MG63 (cell line): ENCODE results near the gene TMPRSS6. TPM values are rescaled to one million over a fixed set of nuclear protein-coding genes. Genes with fewer than 3 reads are reported as not detected.

Source experiments
- DNase-seq: peaks from one replicate; pipeline ENCODE4 v3.0.0-alpha.2; 2020
- H3K27me3 ChIP-seq: fragments of 250-450 bp; sonication (Bioruptor Pico); 2 replicates; pipeline ENCODE4 v1.5.1; 2020; ENCODE audit warnings: mild to moderate bottlenecking, moderate library complexity
- H3K36me3 ChIP-seq: fragments of 250-450 bp; sonication (Bioruptor Pico); 2 replicates; pipeline ENCODE4 v1.5.1; 2020; ENCODE audit warnings: mild to moderate bottlenecking, moderate library complexity
- H3K4me3 ChIP-seq: fragments of 250-450 bp; sonication (Bioruptor Pico); 2 replicates; pipeline ENCODE4 v1.5.1; 2020; ENCODE audit warnings: mild to moderate bottlenecking, moderate library complexity
- H3K9me3 ChIP-seq: fragments of 250-450 bp; sonication (Bioruptor Pico); 2 replicates; pipeline ENCODE4 v1.5.1; 2020; ENCODE audit warnings: mild to moderate bottlenecking, moderate library complexity
- total RNA-seq: library from RNA; depleted of rRNA; stranded (reverse); fragments of >200 nt; shearing (Covaris generic); gene quantifications from 2 replicates; pipeline ENCODE4 v1.2.3, GENCODE V29; 2014; ENCODE audit warnings: low replicate concordance

Gene TMPRSS6
- total RNA-seq, 1 experiment from 2014 or later = not detected

DNA sequence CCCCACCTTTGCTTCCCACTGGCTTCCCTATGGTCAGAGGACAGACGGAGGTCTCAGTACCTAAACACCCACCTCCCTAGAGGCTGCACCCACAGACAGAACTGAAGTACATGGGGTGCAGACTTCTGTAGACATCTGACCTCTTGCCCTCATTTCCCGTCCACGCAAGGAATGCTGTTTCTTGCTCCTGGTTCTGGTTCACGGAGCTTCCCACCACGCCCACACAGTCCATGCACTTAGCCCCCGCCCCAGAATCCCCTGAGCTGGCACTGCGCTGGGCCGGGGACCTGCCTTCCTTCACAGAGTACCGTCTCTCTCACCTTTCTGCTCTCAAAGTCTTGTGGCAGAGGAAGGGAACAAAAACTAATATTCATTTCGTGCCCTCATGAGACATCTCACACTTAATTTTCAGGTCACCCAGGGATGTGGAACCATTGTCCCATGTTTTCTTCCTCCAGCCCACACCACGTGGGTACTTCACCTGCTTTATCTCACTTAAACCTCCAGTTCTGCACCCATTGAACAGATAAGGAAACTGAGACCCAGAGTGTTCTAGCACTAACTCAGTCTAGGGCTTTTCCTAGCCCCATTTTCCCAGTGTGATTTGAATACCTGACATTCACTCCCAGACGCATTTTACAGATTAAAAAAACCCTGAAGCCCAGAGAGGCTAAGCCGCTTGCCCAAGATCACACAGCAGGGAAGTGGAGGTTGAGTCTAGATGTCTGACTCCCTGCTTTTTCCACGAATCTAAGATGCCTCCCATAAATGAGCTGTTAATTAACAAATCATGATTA, 5.7 kb downstream of the TMPRSS6 start:
- no peaks in the 10 kb centered on the region for H3K36me3 ChIP-seq
- no peaks in the 10 kb centered on the region for H3K27me3 ChIP-seq
- no peak overlapping the region for H3K4me3 ChIP-seq
- H3K9me3 ChIP-seq = no peaks in the 10 kb centered on the region
- DNase-seq = no peak

DNA sequence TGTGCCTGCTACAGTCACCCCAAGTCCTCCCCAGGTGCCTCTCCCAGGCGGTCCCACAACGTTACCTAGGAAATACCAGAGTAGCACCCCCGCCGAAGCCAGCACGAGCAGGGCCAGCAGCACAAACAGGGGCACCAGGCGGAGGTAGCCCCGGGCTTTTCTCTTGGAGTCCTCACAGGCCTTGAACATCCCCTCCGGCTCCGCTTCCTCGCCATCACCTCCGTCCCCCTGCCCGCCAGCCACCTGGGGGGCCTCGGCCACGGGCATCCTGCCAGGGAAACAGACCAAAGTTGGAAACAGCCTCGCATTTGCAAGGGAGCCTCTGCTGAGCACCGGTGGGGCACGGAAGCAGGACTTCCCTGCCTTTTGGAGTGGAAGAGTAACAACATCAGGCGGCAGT, 6.4 kb downstream of the TMPRSS6 start:
- Histone ChIP-seq H3K36me3 (no peaks in the 10 kb centered on the region), H3K27me3 (no peaks in the 10 kb centered on the region)
- no peak for DNase-seq

DNA sequence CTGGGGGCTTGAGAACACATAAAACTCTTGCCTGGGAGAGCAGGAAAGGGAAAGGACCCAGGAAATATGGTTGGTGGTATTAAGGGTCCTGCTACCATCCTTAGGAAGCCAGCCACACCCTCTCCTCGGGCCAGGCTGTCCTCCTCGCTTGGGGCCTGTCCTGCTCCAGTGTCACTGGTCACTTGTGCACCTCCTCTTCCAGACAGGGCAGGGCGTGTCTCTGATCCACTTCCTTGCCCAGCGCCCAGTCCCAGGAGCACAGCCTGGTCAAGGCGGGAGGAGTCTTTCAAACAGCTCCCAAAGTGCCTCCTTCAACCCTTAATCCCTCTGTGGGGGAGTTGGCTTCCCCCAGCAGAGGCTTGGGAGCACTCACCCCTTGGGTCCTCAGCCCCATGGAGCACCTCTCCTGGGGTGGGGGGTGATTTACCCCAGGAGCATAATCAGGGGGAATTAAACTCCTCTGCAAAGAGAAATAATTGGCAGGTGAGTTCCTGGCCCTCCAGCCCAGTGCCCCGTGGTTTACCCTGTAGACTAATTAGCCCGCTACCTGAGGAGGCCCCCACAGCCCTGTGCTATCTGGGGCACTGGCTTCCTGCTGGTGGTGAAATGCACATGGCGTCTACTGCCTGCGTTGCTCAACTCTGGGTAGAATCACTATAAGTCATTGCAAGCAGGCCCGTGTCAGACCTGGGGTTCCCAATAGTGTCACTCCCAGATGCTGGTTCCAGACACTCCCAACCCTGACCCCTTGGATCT, 8.0 kb downstream of the TMPRSS6 start:
- no peaks in the 10 kb centered on the region for H3K27me3 ChIP-seq

More for the DNA sequence above, 6.4 kb downstream of the TMPRSS6 start:
- H3K4me3 ChIP-seq = no peak overlapping the region
- H3K9me3 ChIP-seq = no peaks in the 10 kb centered on the region

DNA sequence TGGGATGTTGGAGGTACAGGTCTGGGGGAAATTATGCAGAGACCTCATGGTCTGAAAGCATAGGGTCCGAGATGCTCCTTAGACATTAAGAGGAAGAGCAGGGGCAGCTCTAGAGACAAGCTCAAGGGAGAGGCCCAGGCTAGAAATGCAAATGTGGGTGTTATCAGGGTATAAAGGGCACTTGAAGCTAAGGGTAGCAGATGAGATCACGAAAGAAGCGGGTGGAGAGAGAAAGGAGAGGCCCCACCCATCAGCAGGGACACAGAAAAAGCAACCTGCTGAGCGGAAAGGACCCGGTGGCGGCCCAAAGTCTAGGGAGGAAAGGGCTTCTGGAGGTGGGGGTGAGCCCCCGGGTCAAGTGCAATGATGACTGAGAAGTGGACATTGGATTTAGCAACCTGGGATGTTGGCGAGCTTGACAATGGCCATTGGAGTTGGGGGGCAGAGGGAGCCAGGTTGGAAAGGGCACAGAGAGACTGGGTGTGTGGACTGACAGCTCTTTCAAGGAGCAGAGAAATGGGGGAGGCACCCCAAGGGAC, 8.9 kb downstream of the TMPRSS6 start:
- no peak overlapping the region for H3K4me3 ChIP-seq
- no peaks in the 10 kb centered on the region for H3K9me3 ChIP-seq
- no peak for DNase-seq
- no peaks in the 10 kb centered on the region for H3K27me3 ChIP-seq
- H3K36me3 ChIP-seq = no peaks in the 10 kb centered on the region

More for the DNA sequence above, 8.0 kb downstream of the TMPRSS6 start:
- Histone ChIP-seq H3K4me3 (no peak overlapping the region), H3K36me3 (no peaks in the 10 kb centered on the region), H3K9me3 (no peaks in the 10 kb centered on the region)
- DNase-seq = no peak

DNA sequence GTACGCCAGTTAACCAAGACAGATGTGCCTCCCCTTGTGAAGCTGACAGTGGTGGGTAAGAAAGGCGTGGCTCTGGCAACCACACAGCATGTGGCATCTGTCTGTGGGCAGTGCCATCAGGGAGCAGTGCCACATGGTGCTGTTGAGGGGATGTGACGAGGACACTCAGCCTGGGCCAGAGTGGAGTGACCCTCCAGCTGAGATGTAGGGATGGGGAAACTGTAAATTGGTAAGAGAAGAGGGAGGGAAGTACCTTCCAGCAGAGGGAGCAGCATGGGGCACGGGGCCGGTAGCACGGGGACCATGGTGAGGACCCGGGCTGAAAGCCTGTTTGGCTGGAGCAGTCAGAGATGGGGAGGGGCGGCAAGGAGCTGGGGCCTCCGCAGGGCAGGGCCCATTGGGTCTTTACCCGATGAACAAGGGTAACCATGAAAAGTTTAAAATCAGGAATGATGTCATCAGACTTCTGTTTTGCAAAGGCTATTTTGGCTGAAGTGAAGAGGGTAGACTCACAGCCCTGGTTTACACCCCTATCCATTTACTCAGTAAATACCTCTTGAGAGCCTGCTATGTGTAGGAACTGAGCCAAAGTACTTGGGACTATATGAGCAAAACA, 10.4 kb downstream of the TMPRSS6 start:
- no peaks in the 10 kb centered on the region for H3K9me3 ChIP-seq
- H3K4me3 ChIP-seq = no peak overlapping the region
- peaks cover 4% of the 10 kb centered on the region; the same call in 1 of the 2 replicates for H3K27me3 ChIP-seq
- no peak for DNase-seq
- H3K36me3 ChIP-seq = no peaks in the 10 kb centered on the region

DNA sequence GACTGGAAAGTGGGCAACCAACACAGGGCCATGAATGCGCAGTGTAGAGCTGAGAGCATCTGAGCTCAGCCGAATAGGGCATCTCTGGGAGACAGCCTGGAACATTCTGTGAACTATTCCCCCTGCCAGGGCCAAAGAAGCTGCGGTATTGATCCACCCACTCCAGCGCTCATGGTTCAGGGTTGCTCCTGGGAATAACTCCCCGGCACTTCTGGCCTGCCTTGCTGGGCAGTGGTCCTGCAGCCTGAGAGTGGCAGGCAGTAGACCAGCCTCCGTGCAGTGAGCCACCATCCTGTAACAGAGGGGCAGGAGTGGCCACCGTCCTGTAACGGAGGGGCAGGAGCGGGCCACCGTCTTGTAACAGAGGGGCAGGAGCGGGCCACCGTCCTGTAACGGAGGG, 12.2 kb downstream of the TMPRSS6 start:
- Histone ChIP-seq H3K4me3 (no peak overlapping the region), H3K27me3 (peaks cover 4% of the 10 kb centered on the region; the same call in 1 of the 2 replicates), H3K9me3 (no peaks in the 10 kb centered on the region), H3K36me3 (no peaks in the 10 kb centered on the region)
- no peak for DNase-seq

DNA sequence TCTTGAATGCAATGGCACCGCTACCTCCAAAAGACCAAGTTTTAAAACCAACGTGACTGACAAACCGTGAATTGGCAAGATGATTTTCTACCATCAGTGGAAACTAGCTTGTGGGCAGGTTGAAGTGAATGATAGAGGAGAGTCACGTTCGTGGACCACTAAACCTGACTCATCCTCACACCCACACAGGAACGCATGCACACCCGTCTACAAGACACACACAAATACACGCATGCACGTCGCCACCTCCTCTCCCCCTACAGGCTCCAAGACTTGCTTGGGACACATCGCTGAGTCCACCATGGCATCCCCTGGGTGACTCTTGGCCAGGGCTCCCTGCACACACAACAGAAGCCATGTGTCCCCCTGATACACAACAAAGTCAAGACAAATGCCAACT, 14.4 kb downstream of the TMPRSS6 start:
- H3K9me3 ChIP-seq = no peaks in the 10 kb centered on the region
- peaks cover 4% of the 10 kb centered on the region; the same call in 1 of the 2 replicates for H3K27me3 ChIP-seq
- H3K4me3 ChIP-seq = no peak overlapping the region
- DNase-seq = no peak
- no peaks in the 10 kb centered on the region for H3K36me3 ChIP-seq

DNA sequence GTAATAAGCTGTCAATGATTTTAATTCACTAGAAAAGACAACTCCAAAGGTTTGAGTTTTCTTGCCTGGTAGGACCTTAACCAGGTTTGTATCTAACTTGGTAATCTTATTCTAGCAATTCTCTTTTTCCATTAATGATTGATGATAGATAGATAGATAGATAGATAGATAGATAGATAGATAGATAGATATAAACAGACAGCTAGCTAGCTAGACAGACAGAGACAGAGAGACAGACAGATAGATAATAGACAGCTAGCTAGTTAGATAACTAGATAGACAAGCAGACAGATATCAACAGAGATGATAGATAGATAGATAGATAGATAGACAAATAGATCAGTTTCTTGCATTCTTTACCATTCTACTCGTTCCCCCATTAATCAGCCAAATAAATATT, 15.3 kb downstream of the TMPRSS6 start:
- H3K36me3 ChIP-seq = no peaks in the 10 kb centered on the region
- no peak for DNase-seq
- no peaks in the 10 kb centered on the region for H3K9me3 ChIP-seq
- H3K4me3 ChIP-seq = no peak overlapping the region
- H3K27me3 ChIP-seq = peaks cover 4% of the 10 kb centered on the region; the same call in 1 of the 2 replicates

DNA sequence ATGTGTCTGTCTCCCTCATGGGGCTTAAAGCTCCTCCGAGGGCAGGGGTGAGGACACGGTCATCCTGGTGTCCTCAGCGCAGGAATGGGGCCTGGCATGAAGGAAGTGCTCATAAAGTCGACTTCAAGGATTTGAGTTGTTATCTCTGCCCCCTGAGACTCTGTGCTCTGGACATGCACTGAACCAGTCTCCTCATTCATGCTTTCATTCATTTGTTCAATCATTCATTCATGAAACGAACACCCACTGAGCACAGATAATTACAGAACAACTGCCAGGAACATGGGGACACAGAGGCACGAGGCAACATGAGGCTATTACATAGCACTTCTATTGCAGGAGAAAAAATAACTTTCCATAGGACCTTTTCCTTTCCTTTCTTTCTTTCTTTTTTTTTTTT, 16.5 kb downstream of the TMPRSS6 start:
- DNase-seq = no peak
- no peaks in the 10 kb centered on the region for H3K36me3 ChIP-seq
- no peak overlapping the region for H3K4me3 ChIP-seq
- H3K9me3 ChIP-seq = no peaks in the 10 kb centered on the region
- H3K27me3 ChIP-seq = peaks cover 4% of the 10 kb centered on the region; the same call in 1 of the 2 replicates

DNA sequence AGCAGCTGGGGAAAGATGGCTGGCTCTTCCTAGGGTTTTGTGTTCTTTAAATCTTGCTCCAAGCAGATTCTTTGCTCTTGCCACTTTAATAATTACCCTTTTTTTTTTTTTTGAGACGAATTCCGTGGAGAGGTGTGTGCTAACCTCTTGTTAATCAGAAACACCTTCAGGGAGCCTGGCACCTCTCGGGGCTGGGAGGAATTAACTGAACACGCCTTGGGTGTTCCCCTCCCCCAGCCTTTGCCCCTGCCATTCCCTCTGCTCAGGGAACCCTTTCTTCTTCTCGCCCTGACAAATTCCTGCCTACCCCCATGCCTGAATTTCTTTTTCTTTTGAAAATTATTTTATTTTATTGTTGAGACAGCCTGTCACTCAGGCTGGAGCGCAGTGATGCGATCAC, 17.5 kb downstream of the TMPRSS6 start:
- Histone ChIP-seq H3K27me3 (peaks cover 4% of the 10 kb centered on the region; the same call in 1 of the 2 replicates), H3K9me3 (no peaks in the 10 kb centered on the region), H3K36me3 (no peaks in the 10 kb centered on the region), H3K4me3 (no peak overlapping the region)
- DNase-seq = no peak

DNA sequence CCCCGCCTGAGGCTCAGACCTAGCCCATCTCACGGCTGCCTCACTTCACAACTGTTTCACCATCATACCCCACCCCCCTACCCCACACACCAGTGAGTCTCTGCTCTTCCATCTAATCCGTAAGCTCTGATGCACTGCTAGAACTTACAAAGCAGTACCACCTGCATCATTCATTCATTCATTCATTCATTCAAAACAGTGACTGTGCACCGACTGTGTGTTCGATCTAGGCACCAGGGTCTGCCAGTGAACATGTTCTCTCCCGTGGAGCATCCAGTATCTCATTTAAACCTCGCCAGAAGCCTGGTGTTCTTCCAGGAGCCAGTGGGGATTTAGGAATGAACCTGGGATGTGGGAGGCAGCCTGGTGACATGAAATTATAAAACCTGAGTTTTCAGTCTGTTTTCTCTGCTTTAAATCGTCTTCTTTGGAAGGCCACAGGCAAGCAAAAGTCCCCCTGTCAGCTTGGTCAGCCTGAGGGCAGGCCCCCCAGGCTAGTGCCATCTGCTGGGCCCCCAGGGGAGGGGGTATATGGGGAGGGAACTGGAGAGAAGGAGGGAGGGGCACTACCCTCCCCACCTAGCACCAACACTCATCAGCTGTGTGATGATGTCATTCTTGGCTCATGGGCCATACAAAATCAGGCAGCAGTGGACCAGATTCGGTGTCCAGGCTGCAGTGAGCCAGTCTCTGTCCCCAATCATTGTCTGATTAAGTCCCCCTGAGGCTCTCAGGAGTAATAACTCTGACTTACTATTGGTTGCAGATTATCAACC, 18.4 kb downstream of the TMPRSS6 start:
- DNase-seq = no peak
- Histone ChIP-seq H3K27me3 (peaks cover 4% of the 10 kb centered on the region; the same call in 1 of the 2 replicates), H3K4me3 (no peak overlapping the region), H3K36me3 (no peaks in the 10 kb centered on the region), H3K9me3 (no peaks in the 10 kb centered on the region)

DNA sequence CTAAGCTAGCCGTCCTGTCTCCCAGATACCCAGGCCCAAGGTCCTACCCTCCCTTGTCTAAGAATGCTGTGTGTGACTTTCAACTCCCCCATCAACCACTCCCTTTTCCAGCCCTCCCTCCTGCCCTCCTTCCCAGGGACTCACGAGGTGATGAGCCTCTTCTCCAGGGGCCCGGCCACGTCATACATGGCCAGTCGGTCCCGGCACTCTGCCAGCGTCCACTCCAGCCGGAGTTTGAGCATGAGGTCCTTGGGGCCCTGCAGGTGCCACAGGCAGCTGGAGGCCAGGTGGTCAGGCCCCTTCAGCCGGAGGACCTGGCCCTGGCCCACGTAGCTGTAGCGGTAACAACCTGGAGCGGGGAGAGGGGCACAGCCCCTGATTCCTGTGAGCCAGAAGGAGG, 20.1 kb downstream of the TMPRSS6 start:
- H3K27me3 ChIP-seq = no peaks in the 10 kb centered on the region
- no peak for DNase-seq

DNA sequence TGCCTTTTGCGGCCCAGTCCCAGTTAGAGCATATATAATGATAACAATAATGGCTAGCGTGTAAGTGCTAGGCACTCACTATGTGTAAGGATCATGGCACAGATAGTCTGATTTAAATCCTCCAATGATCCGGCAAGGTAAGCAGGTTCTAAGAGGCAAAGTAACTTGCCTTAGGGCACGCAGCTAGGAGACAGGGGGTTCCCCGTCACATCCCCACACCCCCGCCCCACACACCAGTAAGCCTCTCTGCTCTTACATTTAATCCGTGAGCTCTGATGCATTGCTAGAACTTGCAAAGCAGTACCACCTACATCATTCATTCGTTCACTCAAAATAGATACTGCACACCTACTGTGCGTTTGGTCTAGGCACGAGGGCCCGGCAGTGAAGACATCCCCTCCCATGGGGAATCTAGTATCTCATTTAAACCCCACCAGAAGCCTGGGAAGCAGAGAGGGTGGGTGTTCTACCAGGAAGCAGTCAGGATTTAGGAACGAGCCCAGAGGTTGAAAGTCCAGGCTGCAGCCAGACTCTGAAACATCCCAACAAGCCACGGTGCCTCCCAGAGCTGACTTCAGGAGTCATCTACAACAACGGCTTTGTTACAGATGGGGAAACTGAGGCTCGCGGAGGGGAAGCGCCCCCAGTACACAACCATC, 20.6 kb downstream of the TMPRSS6 start:
- no peak overlapping the region for H3K4me3 ChIP-seq
- no peaks in the 10 kb centered on the region for H3K9me3 ChIP-seq
- H3K36me3 ChIP-seq = no peaks in the 10 kb centered on the region
- H3K27me3 ChIP-seq = no peaks in the 10 kb centered on the region
- DNase-seq = no peak

More for the DNA sequence above, 20.1 kb downstream of the TMPRSS6 start:
- Histone ChIP-seq H3K9me3 (no peaks in the 10 kb centered on the region), H3K4me3 (no peak overlapping the region), H3K36me3 (no peaks in the 10 kb centered on the region)

DNA sequence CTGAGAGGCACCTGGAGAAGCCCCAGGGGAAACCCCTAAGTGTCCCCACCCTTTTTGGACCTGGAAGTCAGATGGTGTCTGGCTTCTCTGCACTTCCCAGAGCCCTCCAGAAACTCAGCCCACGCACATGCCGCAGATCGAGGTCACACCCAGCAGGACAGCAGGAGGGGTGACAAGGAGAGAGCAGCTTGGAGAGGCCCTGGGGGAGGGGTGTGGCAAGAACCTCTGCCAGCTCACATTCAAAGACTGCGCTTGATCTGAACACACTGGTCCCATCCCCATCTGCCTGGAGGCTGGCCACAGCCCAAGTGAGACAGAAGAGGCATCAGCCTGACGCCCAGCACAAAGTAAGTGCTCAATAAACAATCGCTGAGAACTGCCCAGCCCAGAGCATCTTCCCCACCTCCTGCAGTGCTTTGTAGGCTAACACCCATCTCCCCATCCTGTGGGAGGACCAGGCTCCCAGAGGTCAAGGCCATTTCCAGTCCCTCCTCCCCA, 21.4 kb downstream of the TMPRSS6 start:
- Histone ChIP-seq H3K27me3 (no peaks in the 10 kb centered on the region), H3K9me3 (no peaks in the 10 kb centered on the region), H3K36me3 (no peaks in the 10 kb centered on the region), H3K4me3 (no peak overlapping the region)
- DNase-seq = peak; percentile 26

DNA sequence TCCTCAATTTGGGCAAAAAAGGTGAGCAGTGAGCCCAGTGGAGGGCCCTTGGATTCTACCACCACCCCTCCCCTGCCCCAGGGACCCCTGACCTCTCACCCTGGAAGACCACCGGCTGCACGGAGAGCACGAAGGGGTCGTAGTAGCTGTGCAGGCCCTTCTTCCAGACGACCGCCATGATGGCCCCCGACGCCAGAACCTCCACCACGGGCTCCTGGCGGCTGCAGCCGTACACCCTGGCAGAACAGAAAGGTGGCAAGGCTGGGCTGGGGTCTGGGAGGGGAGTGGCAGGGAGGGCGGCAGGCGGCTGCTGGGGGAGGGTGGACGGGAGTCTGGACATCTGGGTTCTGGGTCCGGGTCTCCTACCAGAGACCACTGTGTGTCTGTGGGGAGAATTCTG, 23.3 kb downstream of the TMPRSS6 start:
- H3K27me3 ChIP-seq = no peaks in the 10 kb centered on the region
- no peak for DNase-seq
- H3K36me3 ChIP-seq = no peaks in the 10 kb centered on the region
- no peak overlapping the region for H3K4me3 ChIP-seq
- H3K9me3 ChIP-seq = no peaks in the 10 kb centered on the region

DNA sequence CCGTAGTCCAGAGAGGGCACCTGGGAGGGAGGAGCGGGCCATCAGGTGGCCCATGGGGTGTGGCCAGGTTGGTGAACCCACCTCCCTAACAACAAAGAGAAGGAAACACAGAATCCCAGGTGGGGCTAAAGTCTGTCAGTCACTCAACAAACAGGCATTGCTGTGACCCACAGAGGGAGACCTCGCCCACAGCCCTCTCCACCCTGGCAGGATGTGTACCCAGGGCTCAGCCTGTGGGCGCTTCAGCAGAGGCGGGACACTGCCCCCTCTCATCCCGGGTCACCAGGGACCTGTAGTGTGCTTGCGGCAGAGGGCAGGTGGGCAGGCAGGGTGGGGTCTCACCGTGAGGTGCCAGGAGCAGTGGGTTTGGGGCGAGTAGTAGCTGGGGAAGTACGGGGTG, 25.1 kb downstream of the TMPRSS6 start:
- Histone ChIP-seq H3K27me3 (no peaks in the 10 kb centered on the region), H3K9me3 (no peaks in the 10 kb centered on the region), H3K36me3 (no peaks in the 10 kb centered on the region), H3K4me3 (no peak overlapping the region)
- no peak for DNase-seq
